GM19455 (cell line): Measurements from ENCODE around the gene KRTAP10-10.
"Not testable (repeated sequence)": the region's sequence is repeated elsewhere in the genome, so short reads cannot be mapped to it uniquely, and the experiment has no call there.

Experiments
- ATAC-seq: cut with Tn5 transposase; IDR thresholded peaks from one replicate; pipeline ENCODE4 v1.9.1; 2021; ENCODE audit not compliant: unreplicated experiment

Gene KRTAP10-10

DNA sequence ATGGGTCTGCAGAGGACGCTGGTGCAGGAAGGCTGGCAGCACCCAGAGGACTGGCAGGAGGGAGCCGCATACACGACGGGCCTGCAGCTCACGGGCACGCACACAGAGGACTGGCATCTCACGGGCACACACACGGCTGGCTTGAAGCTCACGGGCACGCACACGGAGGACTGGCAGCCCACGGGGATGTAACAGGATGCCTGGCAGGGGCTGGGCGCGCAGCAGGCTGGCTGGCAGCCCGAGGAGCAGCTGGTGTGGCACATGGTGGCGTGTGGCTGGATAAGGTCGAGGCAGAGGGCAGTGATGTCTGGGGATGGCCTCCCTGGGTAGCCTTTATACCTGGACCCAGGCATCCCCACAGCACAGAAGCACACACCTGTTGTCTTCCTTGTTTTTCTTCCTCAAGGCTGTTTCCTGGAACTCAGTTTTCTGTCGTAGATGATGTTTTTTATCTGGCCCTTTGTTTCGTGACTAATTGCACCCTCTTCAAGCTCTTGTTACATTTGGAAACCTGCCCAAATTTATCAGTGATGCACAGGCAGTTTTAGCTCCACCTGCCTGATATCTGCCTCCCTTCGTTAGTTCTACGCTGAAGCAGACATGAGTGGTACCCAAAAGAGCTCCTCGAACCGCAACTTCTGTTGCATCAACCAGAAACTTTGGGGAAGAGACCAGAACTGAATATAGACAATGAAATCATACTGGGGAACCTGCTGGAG lies 44.9 kb downstream of the KRTAP10-10 start, which contains the start of gene KRTAP12-1:
KRTAP12-1 (minus strand) TSS at position 303 of the 719 bp plus-strand sequence; CDS start at position 263, 40 bp downstream.
- ATAC-seq, result no peak

DNA sequence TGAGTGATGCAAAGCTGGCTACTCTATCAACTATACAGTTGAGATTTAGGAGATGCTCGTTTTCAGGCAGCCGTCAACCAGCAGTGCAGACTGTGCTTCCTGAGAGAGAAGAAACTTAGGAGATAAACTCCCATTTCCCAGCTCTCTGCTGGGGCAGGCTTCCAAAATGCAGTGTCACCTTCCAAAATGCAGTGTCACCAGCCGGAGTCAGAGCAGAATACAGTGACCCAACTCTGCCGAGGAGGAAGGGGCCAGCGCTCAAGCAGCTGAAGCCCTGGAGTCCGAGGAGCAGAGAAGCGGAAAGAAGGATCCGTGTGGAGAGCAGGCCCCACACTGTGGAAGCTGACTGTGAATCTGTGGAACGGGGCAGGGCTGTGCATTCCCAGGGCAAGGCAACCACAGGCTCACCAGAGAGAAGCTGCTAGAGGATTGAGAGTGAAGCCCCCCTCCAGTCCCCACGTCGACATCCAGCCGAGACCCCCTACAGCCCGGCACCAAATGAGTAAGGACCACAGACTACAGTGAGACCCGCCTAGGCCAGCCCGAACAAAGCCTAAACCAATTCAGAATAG lies 45.5 kb downstream of the KRTAP10-10 start:
- ATAC-seq, result no peak

DNA sequence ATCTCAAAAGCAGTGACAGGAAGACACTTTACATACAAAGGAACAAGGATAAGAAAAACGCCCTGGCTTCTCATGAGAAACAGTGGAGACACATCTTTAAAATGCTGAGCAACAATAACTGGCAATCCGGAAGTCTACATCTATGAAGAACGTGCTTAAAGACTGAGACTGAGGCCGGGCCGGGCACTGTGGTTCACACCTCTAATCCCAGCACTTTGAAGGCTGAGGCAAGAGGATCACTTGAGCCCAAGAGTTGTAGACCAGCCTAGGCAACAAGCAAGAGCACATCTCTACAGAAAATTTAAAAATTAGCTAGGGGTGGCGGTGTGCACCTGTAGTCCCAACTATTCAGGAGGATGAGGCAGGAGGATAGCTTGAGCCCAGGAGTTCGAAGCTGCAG lies 46.9 kb downstream of the KRTAP10-10 start:
- ATAC-seq, result no peak

DNA sequence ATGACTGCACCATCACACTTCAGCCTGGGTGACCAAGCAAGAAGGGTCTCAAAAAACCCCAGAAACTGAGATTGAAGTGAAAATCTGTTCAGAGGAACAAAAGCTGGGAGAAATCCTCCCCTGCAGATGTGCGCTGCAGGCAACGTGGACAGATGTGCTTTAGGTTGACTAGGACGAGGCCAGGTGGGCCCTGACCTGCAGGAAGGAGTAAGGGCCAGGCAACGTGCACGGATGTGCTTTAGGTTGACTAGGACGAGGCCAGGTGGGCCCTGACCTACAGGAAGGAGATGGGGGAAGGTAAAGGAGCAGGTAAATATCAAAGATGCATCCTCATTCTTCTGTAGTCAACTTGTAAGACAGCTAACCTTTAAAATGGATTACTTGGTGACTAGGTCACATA lies 47.3 kb downstream of the KRTAP10-10 start:
- ATAC-seq, result no peak

DNA sequence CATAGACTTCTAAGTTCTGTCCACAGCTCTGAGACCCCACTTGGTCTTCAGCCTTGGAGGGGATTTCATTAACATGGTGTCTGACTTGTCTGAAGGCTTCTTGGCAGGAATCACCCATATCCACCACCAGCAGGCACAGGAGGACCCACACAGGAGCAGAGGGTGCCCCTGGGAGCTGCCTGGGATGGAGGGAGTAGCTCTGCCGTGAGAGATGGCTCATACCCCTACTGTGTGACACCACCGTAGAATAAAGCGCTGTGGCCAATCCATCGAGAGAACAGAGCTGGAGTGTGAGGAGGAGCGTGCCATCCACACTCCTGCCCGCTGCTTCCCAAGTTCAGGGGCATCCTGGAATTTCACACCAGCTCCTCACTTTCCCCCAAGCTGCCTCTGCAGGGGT lies 47.9 kb downstream of the KRTAP10-10 start:
- not testable (repeated sequence) for ATAC-seq

DNA sequence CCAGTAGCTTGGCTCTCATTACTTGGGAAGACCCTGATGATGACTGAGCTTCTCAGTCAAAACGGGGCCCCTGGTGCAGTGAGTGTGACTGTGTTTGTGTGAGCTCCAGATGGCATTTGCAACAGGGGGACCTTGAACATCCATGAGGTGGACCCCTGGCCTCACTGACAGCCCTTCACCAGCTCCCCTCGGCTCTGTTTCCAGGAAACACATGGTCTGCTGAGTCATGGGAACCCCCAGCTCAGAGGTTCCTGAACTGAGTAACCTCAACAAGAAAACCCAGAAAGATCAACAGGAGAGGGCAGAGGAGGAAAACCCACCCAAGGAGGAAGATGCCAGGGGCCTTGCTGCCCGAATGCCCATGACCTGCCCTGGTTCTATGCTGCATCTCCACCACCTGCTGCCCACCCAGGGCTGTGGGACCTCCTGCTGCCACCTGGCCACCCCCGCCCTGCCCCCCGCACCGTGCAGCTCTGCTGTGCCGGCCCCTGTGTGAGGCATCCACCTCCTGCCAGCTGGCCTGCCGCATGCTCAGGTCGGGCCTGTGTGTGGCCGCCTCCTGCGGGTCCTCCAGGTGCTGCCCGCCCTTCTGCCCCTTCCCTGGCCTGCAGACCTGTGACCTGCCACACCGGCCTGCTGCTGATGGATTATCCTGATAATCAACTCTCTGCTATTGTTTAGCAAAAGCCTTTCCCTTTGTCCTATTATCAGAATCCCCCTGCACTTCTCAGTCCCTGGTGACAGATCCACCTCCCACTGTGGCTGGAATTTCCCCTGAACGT lies 49.0 kb downstream of the KRTAP10-10 start:
- no peak for ATAC-seq

DNA sequence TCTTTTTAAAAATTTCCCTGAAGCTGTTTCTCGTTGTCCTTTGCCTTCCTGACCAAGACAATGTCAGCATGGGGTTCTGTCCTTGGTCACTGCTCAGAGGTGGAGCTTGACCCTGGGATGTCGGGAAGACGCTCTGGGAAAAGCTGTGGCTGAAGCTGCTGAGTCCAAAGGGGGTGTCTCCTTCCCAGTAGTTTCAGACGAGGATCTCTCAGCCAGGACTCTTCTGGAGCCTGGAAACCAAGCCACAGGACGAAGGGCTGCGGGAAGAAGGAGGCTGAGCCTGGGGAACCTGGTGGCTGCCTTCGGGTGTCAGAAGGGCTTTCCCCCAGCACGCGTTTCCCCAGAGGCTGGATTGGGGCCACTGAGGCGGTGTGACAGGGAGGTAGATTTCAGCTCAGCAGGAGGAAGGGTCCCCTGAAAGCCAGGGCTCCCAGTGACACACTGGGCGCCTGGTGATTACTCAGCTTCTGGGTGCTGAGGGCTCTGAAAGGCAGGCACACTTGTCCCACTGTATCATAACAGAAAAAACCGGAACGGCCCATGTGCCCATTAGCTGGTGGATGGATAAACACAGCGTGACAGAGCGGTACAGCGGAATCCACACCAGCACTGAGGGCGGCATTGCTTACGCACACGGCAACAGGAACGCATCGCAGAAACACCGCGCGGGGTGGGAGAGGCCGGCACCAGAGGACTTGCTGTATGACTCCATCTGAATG lies 49.8 kb downstream of the KRTAP10-10 start:
- no peak for ATAC-seq

DNA sequence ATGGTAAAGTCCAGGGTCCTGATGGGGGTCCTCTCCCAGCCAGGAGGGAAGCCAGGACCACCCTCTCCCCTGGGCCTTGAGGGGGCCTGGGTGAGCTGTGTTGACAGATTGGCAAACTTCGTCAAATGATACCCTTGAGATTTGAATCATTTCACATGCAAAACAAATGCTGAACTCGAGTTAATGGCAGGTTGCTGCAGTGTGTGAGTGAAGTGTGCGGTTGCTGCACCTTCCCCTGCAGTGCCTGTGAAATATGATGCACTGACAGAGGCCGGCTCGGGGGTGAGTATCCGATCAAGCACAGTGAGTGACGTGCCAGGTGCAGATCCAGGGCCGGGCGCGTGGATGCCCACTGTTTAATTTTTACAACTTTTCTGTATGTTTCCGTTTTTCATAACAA lies 50.5 kb downstream of the KRTAP10-10 start:
- ATAC-seq, result no peak
